ENCODE measurements around the gene CDH15.

DNA sequence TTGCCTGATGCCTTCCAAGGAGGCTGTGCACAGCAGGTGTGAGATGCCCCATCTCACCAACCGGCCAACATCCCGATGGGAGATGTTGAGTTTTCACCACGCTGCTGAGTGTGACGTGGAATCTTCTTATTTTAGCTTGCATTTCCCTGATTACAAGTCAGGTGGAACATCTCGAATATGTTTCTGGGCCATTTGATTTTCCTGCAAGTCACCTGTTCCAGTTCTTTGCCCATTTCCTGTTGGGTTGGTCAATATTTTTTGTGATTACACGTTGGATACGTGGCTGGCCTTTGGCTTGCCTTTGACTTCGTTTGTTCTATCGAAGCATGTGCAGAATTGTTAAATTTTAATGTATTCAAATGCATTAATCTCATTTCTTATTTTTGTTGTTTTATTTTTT is 8.3 kb upstream of the CDH15 start:
- TF ChIP-seq, protein P1, sequence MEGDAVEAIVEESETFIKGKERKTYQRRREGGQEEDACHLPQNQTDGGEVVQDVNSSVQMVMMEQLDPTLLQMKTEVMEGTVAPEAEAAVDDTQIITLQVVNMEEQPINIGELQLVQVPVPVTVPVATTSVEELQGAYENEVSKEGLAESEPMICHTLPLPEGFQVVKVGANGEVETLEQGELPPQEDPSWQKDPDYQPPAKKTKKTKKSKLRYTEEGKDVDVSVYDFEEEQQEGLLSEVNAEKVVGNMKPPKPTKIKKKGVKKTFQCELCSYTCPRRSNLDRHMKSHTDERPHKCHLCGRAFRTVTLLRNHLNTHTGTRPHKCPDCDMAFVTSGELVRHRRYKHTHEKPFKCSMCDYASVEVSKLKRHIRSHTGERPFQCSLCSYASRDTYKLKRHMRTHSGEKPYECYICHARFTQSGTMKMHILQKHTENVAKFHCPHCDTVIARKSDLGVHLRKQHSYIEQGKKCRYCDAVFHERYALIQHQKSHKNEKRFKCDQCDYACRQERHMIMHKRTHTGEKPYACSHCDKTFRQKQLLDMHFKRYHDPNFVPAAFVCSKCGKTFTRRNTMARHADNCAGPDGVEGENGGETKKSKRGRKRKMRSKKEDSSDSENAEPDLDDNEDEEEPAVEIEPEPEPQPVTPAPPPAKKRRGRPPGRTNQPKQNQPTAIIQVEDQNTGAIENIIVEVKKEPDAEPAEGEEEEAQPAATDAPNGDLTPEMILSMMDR (IDR thresholded peaks at IDR 0.05) = no peak
- TF ChIP-seq POLR2A (IDR thresholded peaks at IDR 0.05) = no peak
